Neural cell (in vitro differentiated cells): ENCODE measurements around the gene PDGFA. TPM values are rescaled to one million over a fixed set of nuclear protein-coding genes. Genes with fewer than 3 reads are reported as not detected.

Source experiments
- H2AFZ ChIP-seq: fragments of 200-600, 300-800 bp; sonication (generic), shearing (Covaris generic); 2 replicates; pipeline ENCODE4 v1.6.0; 2014; ENCODE audit warnings: low read depth, mild to moderate bottlenecking, antibody characterized with exemption, low read length, moderate library complexity
- H3F3A ChIP-seq: fragments of 200-600 bp; shearing (Covaris generic); 2 replicates; pipeline ENCODE4 v1.6.1; 2016; ENCODE audit warnings: mild to moderate bottlenecking, moderate library complexity, mixed read lengths, antibody characterized with exemption, low read length; ENCODE audit not compliant: insufficient read depth, poor library complexity, severe bottlenecking
- H3K27ac ChIP-seq: fragments of 200-600, 300-800 bp; sonication (generic), shearing (Covaris generic); 2 replicates; pipeline ENCODE4 v1.5.1; 2014; ENCODE audit warnings: mild to moderate bottlenecking, low read length, moderate library complexity
- H3K27me3 ChIP-seq: fragments of 300-800, 200-600 bp; sonication (generic), shearing (Covaris generic); 2 replicates; pipeline ENCODE4 v1.6.0; 2014; ENCODE audit warnings: mild to moderate bottlenecking, low read depth, low read length, moderate library complexity; ENCODE audit not compliant: insufficient read depth
- H3K36me3 ChIP-seq: fragments of 300-800, 200-600 bp; sonication (generic), shearing (Covaris generic); 2 replicates; pipeline ENCODE4 v1.5.1; 2014; ENCODE audit warnings: mild to moderate bottlenecking, antibody characterized with exemption, low read length, moderate library complexity; ENCODE audit not compliant: insufficient read depth
- H3K4me2 ChIP-seq: fragments of 300-800, 200-600 bp; sonication (generic), shearing (Covaris generic); 2 replicates; pipeline ENCODE4 v1.6.0; 2014; ENCODE audit warnings: mild to moderate bottlenecking, low read length
- H3K4me3 ChIP-seq: fragments of 300-800, 200-600 bp; sonication (generic), shearing (Covaris generic); 2 replicates; pipeline ENCODE4 v1.5.1; 2014; ENCODE audit warnings: mild to moderate bottlenecking, low read length, moderate library complexity
- H3K79me2 ChIP-seq: fragments of 200-600 bp; shearing (Covaris generic); replicated peaks from 2 replicates; pipeline ENCODE4 v1.6.0; 2014; ENCODE audit warnings: mild to moderate bottlenecking, low read length, moderate library complexity; ENCODE audit not compliant: insufficient read depth
- H3K9ac ChIP-seq: fragments of 300-800, 200-600 bp; sonication (generic), shearing (Covaris generic); 2 replicates; pipeline ENCODE4 v1.6.1; 2016; ENCODE audit warnings: mild to moderate bottlenecking, low read length, mixed read lengths
- H3K9me2 ChIP-seq: fragments of 200-600 bp; shearing (Covaris generic); 2 replicates; pipeline ENCODE4 v1.6.1; 2016; ENCODE audit warnings: mild to moderate bottlenecking, low read length, mixed read lengths; ENCODE audit not compliant: insufficient read depth
- H3K9me3 ChIP-seq: fragments of 200-600, 300-800 bp; sonication (generic), shearing (Covaris generic); 2 replicates; pipeline ENCODE4 v1.6.1; 2016; ENCODE audit warnings: mild to moderate bottlenecking, mixed run types, low read length, moderate library complexity, mixed read lengths
- H4K20me1 ChIP-seq: fragments of 200-600 bp; shearing (Covaris generic); 2 replicates; pipeline ENCODE4 v1.6.1; 2016; ENCODE audit warnings: mild to moderate bottlenecking, mixed run types; ENCODE audit not compliant: insufficient read depth
- EP300 ChIP-seq: fragments of 450-650 bp; conservative IDR thresholded peaks from 2 replicates; pipeline ENCODE4 v1.6.1; 2014; ENCODE audit warnings: antibody characterized with exemption, mild to moderate bottlenecking, moderate library complexity; ENCODE audit not compliant: poor library complexity, severe bottlenecking
- EZH2 ChIP-seq: fragments of 200-600, 300-800 bp; shearing (Covaris generic), sonication (generic); IDR thresholded peaks from 2 replicates; pipeline ENCODE4 v1.6.1; 2014; ENCODE audit warnings: antibody characterized with exemption, low read length, borderline replicate concordance, mild to moderate bottlenecking; ENCODE audit not compliant: insufficient read depth, poor library complexity, severe bottlenecking
- MXI1 ChIP-seq: fragments of 450-650 bp; conservative IDR thresholded peaks from 2 replicates; pipeline ENCODE4 v1.6.1; 2014; ENCODE audit warnings: antibody characterized with exemption, mild to moderate bottlenecking; ENCODE audit not compliant: poor library complexity, severe bottlenecking
- POLR2AphosphoS5 ChIP-seq: IDR thresholded peaks from 2 replicates; pipeline ENCODE4 v1.6.1; 2012
- RAD21 ChIP-seq: fragments of 450-650 bp; conservative IDR thresholded peaks from 2 replicates; pipeline ENCODE4 v1.6.1; 2014; ENCODE audit warnings: antibody characterized with exemption, mild to moderate bottlenecking, moderate library complexity
- REST ChIP-seq: IDR thresholded peaks from 2 replicates; pipeline ENCODE4 v1.6.1; 2012; ENCODE audit warnings: borderline replicate concordance
- SMC3 ChIP-seq: fragments of 450-650 bp; conservative IDR thresholded peaks from 2 replicates; pipeline ENCODE4 v1.6.1; 2014; ENCODE audit warnings: antibody characterized with exemption, mild to moderate bottlenecking, moderate library complexity; ENCODE audit not compliant: poor library complexity
- TAF1 ChIP-seq: IDR thresholded peaks from 2 replicates; pipeline ENCODE4 v1.6.1; 2012; ENCODE audit warnings: low read depth
- polyA plus RNA-seq: library from polyadenylated mRNA; depleted of rRNA; stranded (reverse); fragments of >200 nt; gene quantifications from 2 replicates; pipeline ENCODE4 v1.2.3, GENCODE V29; 2014
- TF ChIP-seq, protein P1 (sequence below): fragments of 450-650 bp; IDR thresholded peaks from 2 replicates; pipeline ENCODE4 v1.5.1; 2014; ENCODE audit warnings: antibody characterized with exemption, mild to moderate bottlenecking, moderate library complexity; ENCODE audit not compliant: poor library complexity, severe bottlenecking

Gene PDGFA
- polyA plus RNA-seq, 1 donor from 2014 or later: 4.1 TPM

DNA sequence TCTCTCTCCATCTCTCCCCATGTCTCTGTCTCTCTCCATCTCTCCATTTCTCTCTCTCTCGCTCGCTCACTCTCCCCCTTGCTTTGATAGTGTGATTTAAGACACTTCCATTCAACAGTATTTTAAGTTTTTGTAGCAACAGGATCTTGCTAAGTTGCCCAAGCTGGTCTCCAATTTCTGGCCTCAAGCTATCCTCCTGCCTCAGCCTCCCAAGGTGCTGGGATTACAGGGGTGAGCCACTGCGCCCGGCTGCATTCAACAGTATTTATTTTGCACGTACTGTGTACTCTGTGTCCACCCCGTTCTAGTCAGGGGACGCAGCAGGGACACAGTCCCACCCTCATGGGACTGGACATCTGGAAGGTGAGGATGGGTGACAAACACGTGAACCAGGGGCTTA, 14.4 kb upstream of the PDGFA start:
- no peak overlapping the region for H3K4me2 ChIP-seq
- no peaks in the 10 kb centered on the region for H3K9me3 ChIP-seq
- H2AFZ ChIP-seq: no peak overlapping the region
- TF ChIP-seq POLR2AphosphoS5 (no peak), RAD21 (no peak), EP300 (no peak), SMC3 (no peak), MXI1 (no peak), EZH2 (no peak), TAF1 (no peak), REST (no peak)
- TF ChIP-seq, protein P1, sequence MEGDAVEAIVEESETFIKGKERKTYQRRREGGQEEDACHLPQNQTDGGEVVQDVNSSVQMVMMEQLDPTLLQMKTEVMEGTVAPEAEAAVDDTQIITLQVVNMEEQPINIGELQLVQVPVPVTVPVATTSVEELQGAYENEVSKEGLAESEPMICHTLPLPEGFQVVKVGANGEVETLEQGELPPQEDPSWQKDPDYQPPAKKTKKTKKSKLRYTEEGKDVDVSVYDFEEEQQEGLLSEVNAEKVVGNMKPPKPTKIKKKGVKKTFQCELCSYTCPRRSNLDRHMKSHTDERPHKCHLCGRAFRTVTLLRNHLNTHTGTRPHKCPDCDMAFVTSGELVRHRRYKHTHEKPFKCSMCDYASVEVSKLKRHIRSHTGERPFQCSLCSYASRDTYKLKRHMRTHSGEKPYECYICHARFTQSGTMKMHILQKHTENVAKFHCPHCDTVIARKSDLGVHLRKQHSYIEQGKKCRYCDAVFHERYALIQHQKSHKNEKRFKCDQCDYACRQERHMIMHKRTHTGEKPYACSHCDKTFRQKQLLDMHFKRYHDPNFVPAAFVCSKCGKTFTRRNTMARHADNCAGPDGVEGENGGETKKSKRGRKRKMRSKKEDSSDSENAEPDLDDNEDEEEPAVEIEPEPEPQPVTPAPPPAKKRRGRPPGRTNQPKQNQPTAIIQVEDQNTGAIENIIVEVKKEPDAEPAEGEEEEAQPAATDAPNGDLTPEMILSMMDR: no peak
- H3K9ac ChIP-seq: no peak overlapping the region
- H3K4me3 ChIP-seq: no peak overlapping the region
- no peaks in the 10 kb centered on the region for H3K9me2 ChIP-seq
- H3K36me3 ChIP-seq: no peaks in the 10 kb centered on the region
- no peaks in the 10 kb centered on the region for H3K27me3 ChIP-seq
- H3K27ac ChIP-seq: no peak overlapping the region
- no peaks in the 10 kb centered on the region for H4K20me1 ChIP-seq
- H3F3A ChIP-seq: no peaks in the 10 kb centered on the region
- H3K79me2 ChIP-seq: no peaks in the 10 kb centered on the region

DNA sequence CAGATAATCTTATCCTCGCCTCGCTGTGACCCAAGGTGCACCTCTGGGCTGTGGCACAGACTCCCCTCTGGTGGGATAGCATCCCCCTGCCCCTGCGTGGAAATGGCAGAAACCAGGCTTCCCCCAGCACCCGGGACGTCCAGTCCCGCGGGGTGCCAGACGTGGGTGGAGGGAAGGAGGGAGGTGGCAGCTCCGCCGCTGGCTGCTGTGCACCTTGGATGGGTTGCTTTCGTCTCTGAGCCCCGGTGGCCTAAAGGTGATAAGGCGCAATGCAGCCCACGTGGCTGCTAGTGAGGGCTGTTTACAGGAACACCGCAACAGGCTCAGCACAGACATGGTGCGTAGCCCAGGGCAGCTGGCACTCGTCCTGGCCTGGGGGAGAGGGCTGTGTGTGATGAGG, 13.6 kb upstream of the PDGFA start:
- TF ChIP-seq RAD21 (no peak), TAF1 (no peak), EP300 (no peak), SMC3 (no peak), EZH2 (no peak), POLR2AphosphoS5 (no peak), REST (no peak), MXI1 (no peak)
- TF ChIP-seq, protein P1: no peak
- no peaks in the 10 kb centered on the region for H3K27me3 ChIP-seq
- H4K20me1 ChIP-seq: no peaks in the 10 kb centered on the region
- H3K4me3 ChIP-seq: no peak overlapping the region
- no peaks in the 10 kb centered on the region for H3F3A ChIP-seq
- no peak overlapping the region for H3K4me2 ChIP-seq
- H3K9me3 ChIP-seq: no peaks in the 10 kb centered on the region
- H3K79me2 ChIP-seq: no peaks in the 10 kb centered on the region
- H3K9me2 ChIP-seq: no peaks in the 10 kb centered on the region
- H2AFZ ChIP-seq: no peak overlapping the region
- H3K27ac ChIP-seq: no peak overlapping the region
- H3K36me3 ChIP-seq: no peaks in the 10 kb centered on the region
- H3K9ac ChIP-seq: no peak overlapping the region
